Activated CD8-positive, alpha-beta memory T cell treated with anti-CD3 and anti-CD28 coated beads, Interleukin-2, amount 10 ng/mL, durations not matched to agents 7 days and 5 days (primary cell): ENCODE data around the gene GTPBP6. TPM values are rescaled to one million over a fixed set of nuclear protein-coding genes. Genes with fewer than 3 reads are reported as not detected.
"Not testable (repeated sequence)": the region's sequence is repeated elsewhere in the genome, so short reads cannot be mapped to it uniquely, and the experiment has no call there.

Experiments
- ATAC-seq: fragments of 150-1000 bp; cut with Tn5 transposase; one replicate; pipeline ENCODE4 v1.10.0; 2021; ENCODE audit warnings: moderate library complexity
- CTCF ChIA-PET: fragments of 350-600 bp; sonication (Branson Sonifier 250); formaldehyde crosslinking; loops from one replicate; lab custom pipeline; 2021; ENCODE audit warnings: antibody characterized with exemption; lab: Charles Lee
- DNase-seq: peaks from one replicate; pipeline ENCODE4 v3.0.0-alpha.2; 2020
- H3K27ac Mint-ChIP-seq: one replicate; pipeline ENCODE4 v1.8.0; 2021; ENCODE audit warnings: mild to moderate bottlenecking, mixed read lengths
- H3K27me3 Mint-ChIP-seq: one replicate; pipeline ENCODE4 v1.8.0; 2021; ENCODE audit warnings: mixed read lengths
- H3K36me3 Mint-ChIP-seq: one replicate; pipeline ENCODE4 v1.8.0; 2021; ENCODE audit warnings: mild to moderate bottlenecking, mixed read lengths
- H3K4me1 Mint-ChIP-seq: one replicate; pipeline ENCODE4 v1.8.0; 2021; ENCODE audit warnings: mixed read lengths
- H3K4me3 Mint-ChIP-seq: one replicate; pipeline ENCODE4 v1.8.0; 2021; ENCODE audit warnings: mild to moderate bottlenecking, moderate library complexity, mixed read lengths
- H3K9me3 Mint-ChIP-seq: one replicate; pipeline ENCODE4 v1.8.0; 2022; ENCODE audit warnings: low read depth, mixed read lengths
- total RNA-seq, 2 experiments: library from RNA; stranded (reverse); gene quantifications; one replicate each; pipeline ENCODE4 v1.2.3, GENCODE V29; 2021

GTPBP6 gene
- total RNA-seq, 2 experiments from 2014 or later = 53.2 to 57.2 TPM

DNA sequence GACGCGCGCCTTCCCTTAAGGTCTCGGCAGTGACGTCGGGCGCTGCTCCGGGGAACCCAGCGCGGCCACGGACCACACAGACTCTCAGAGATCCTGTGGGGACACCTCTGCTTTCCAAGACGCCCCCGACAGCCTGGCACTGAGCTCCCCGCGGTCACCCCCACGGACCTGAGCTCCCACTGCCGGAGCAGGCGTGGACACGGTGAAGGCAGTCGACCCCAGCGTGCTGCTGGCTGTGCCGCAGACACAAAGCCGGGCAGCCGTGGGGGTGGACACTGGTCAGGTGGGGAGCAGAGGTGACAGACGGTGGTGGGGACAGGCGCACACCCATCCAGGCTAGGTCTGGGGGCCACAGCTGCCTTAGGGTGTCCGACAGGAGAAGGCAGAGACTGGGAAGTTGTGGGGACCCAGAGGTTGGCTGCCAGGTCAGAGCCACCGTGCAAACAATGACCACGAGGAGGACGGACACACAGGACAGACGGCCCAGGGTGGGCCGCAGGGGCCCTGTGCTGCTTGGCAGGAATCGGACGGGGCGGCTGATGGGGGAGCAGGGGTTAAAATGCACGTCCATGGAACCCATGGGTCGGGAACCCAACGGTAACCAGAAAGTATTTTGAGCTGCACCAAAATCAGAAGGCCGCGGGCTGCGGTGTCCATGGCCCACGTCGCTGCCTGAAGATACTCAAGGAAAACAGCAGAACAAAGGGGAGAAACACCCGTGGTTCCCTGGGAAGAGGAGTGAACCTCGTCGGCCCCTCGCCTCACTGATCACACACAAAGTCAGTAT lies 16.6 kb upstream of the GTPBP6 start:
- DNase-seq (no peak), ATAC-seq (no peak)
- no peak overlapping the region for H3K4me3 Mint-ChIP-seq
- no peaks in the 10 kb centered on the region for H3K4me1 Mint-ChIP-seq
- H3K27ac Mint-ChIP-seq = no peak overlapping the region
- H3K9me3 Mint-ChIP-seq = peaks cover 2% of the 10 kb centered on the region
- CTCF ChIA-PET = no interaction called here
- no peaks in the 10 kb centered on the region for H3K27me3 Mint-ChIP-seq
- H3K36me3 Mint-ChIP-seq = peaks cover 29% of the 10 kb centered on the region

- CTCF ChIA-PET = no interaction called here
- ATAC-seq (no peak), DNase-seq (no peak)
- no peaks in the 10 kb centered on the region for H3K4me1 Mint-ChIP-seq
- peaks cover 2% of the 10 kb centered on the region for H3K9me3 Mint-ChIP-seq
- no peaks in the 10 kb centered on the region for H3K27me3 Mint-ChIP-seq
- no peak overlapping the region for H3K27ac Mint-ChIP-seq
- H3K4me3 Mint-ChIP-seq = no peak overlapping the region
- H3K36me3 Mint-ChIP-seq = peaks cover 29% of the 10 kb centered on the region
Measured at GRCh38 chrX:334331-334891, 15.8 kb upstream of the GTPBP6 start.

DNA sequence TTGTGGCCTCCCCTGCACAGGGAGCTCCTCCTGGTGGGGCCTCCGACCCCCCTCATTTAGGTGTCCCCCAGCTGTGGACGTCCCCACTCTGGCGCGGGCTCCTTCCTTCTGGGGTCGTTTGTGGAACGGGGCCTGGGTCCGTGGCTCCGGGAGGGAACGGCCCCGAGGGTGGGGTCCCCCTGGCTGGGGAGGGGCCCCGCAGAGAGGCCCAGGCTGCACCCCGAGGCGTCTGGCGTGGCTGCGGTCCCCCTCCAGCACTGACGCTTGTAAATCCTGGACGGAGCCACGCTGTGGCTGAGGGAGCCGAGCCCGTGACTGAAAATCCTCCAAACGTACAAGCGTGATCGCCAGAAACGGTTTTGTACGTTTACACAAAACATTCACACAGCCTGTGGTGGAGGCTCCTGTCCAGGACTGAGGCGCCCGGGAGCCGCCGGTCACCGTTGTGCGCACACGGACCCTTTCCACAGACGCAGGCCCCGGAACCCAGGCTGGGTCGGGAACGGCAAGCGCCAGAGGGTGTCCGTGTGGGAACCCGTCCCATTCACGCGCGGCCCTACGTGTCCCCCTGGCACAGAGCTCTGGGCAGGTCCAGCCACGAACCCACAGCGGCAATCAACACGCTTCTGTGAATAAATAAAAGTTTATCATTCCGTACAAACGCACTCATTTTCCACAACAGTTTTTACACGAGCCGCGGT lies 15.2 kb upstream of the GTPBP6 start:
- Mint-ChIP-seq H3K9me3 (peaks cover 2% of the 10 kb centered on the region), H3K36me3 (peaks cover 26% of the 10 kb centered on the region), H3K27ac (no peak overlapping the region), H3K4me3 (no peak overlapping the region), H3K4me1 (no peaks in the 10 kb centered on the region), H3K27me3 (no peaks in the 10 kb centered on the region)
- CTCF ChIA-PET = no interaction called here
- no peak for ATAC-seq
- no peak for DNase-seq

DNA sequence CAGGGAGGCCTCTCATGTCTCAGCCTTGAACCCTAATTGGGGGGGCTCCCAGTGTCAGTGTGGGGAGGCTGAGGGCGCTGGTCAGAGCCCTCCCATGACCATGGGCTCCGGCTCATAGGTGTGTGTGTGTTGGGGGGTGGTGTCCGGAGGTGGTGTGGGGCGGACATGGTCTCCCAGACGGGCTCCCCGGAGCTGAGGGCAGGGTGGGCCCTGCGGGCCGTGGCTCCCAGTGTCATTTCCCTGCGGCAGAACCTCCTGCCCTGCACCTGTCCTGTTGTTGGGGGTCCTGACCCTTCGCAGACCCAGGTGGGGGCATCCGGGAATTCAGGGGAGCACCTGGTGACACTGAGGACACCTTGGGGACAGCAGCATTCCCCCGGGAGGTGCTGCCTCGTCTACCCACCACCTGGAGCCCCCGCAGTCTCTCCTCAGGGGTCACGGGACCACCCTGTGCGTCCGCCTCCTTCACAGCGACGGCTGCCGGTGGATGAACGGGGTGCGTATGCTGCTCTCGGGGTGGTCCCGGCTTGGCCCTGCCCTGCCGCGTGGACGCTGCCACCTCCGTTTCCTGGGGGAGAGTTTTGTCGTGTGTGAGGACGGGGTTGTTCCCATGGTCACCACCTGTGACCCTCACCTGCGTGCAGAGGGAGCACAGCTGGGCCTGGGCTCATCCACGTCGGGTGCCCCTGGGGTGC lies 14.5 kb upstream of the GTPBP6 start:
- Mint-ChIP-seq H3K4me1 (no peaks in the 10 kb centered on the region), H3K4me3 (no peak overlapping the region), H3K27ac (no peak overlapping the region), H3K9me3 (peaks cover 2% of the 10 kb centered on the region), H3K36me3 (peaks cover 19% of the 10 kb centered on the region), H3K27me3 (no peaks in the 10 kb centered on the region)
- ATAC-seq (no peak), DNase-seq (no peak)
- CTCF ChIA-PET = no interaction called here

GRCh38 chrX:332496-332860 lies 13.9 kb upstream of the GTPBP6 start:
- H3K4me3 Mint-ChIP-seq = no peak overlapping the region
- H3K27ac Mint-ChIP-seq = no peak overlapping the region
- H3K27me3 Mint-ChIP-seq = no peaks in the 10 kb centered on the region
- CTCF ChIA-PET = no interaction called here
- peaks cover 2% of the 10 kb centered on the region for H3K9me3 Mint-ChIP-seq
- ATAC-seq (no peak), DNase-seq (no peak)
- H3K4me1 Mint-ChIP-seq = no peaks in the 10 kb centered on the region
- peaks cover 14% of the 10 kb centered on the region for H3K36me3 Mint-ChIP-seq

DNA sequence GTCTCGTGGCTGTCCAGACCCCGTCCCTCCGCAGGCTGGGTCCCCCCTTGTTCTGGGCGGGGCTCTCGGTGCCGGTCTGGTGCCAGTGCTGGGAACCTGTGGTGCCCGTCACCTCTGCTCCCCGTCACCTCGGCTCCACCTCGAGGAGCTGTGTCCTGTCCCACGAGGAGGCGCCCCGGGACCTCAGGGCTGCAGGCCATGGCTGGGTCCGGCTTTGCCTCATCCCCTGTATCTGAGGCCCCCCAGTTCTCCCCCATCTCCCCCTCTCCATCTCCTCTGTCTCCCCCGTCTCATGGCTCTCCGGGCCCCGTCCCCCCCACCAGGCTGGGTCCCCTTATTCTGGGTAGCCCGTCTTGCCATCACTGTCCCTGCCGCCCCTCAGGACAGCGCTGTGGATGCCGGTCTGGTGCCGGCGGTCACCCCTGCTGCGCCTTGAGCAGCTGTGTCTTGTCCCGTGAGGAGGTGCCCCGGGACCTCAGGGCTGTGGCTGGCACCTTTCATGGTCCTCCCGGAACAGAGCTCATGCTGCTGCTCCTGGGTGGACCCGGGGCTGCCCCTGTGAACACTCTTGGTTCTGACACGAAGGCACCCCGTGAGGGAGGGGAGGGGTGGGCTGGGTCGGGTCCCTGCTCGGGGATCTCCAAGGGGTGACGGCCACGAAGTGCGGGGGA lies 13.4 kb upstream of the GTPBP6 start:
- DNase-seq (no peak), ATAC-seq (no peak)
- H3K27me3 Mint-ChIP-seq = no peaks in the 10 kb centered on the region
- no peaks in the 10 kb centered on the region for H3K4me1 Mint-ChIP-seq
- no peak overlapping the region for H3K27ac Mint-ChIP-seq
- peaks cover 10% of the 10 kb centered on the region for H3K36me3 Mint-ChIP-seq
- no peak overlapping the region for H3K4me3 Mint-ChIP-seq
- peaks cover 2% of the 10 kb centered on the region for H3K9me3 Mint-ChIP-seq
- CTCF ChIA-PET = no interaction called here

DNA sequence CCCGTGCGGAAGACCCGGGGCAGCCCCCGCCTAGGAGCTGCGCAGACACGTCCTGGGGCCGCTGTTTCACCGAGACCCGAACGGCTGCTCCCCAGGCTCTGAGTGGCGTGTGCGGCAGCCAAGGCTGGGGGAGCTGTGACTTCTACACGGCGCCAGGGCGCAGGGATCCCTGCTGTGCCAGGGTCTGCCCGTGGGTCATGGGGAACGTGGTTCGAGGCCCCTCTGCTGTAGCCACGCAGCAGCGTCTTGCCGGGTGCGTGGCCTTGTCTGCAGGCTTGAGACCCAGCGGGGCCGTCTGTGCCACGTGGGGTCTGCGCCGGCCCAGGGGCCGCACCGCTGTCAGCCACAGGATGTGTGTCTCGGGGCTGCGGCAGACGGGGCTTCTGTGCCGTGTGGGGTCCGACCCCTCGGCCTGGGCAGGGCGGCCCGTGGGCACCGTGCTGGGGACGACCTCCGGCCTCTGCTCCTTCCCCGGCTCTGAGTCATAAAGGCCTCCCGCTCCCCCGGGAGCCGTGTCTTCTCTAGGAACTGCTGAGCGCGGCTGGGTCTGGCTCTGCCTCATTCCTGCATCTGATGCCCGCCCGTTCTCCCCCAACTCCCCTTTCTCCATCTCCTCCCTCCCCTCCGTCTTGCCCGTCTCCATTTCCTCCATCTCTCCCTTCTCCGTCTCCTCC lies 12.7 kb upstream of the GTPBP6 start:
- Mint-ChIP-seq H3K27me3 (no peaks in the 10 kb centered on the region), H3K4me3 (no peak overlapping the region), H3K36me3 (peaks cover 5% of the 10 kb centered on the region), H3K9me3 (no peaks in the 10 kb centered on the region), H3K27ac (no peak overlapping the region), H3K4me1 (peaks cover 1% of the 10 kb centered on the region)
- DNase-seq (no peak), ATAC-seq (peak; percentile 52)
- CTCF ChIA-PET = no interaction called here

DNA sequence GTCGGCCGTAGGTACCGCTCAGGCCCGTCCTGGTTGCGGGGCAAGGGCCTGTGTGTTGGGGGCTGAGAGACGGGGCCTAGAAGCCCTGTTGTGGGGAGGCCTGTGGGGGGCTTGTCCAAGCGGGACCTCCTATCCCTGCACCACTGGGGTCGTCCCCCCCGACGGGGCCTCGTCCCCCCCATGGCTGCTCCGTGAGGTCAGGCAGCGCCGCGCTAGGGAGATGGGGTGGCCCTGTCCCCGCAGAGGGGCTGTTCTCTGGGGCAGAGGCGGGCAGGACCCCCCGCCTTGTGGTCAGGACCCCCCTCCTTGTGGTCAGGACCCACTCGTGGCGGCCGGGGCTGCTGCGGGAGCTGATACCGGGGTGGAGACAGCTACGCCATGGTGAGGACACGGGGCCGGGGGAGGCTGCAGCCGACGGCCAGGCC lies 12.1 kb upstream of the GTPBP6 start:
- Mint-ChIP-seq H3K4me3 (no peak overlapping the region), H3K9me3 (no peaks in the 10 kb centered on the region), H3K27me3 (no peaks in the 10 kb centered on the region), H3K27ac (no peak overlapping the region), H3K36me3 (peaks cover 2% of the 10 kb centered on the region), H3K4me1 (peaks cover 2% of the 10 kb centered on the region)
- DNase-seq (no peak), ATAC-seq (no peak)
- CTCF ChIA-PET = no interaction called here

GRCh38 chrX:330141-330725 lies 11.6 kb upstream of the GTPBP6 start:
- DNase-seq, H3K9me3 Mint-ChIP-seq, H3K4me3 Mint-ChIP-seq, H3K27me3 Mint-ChIP-seq, H3K27ac Mint-ChIP-seq, H3K36me3 Mint-ChIP-seq, H3K4me1 Mint-ChIP-seq, ATAC-seq, CTCF ChIA-PET: not testable (repeated sequence)

GRCh38 chrX:329291-329910 lies 10.8 kb upstream of the GTPBP6 start:
- Mint-ChIP-seq H3K4me1 (peaks cover 8% of the 10 kb centered on the region), H3K4me3 (no peak overlapping the region), H3K9me3 (no peaks in the 10 kb centered on the region), H3K27me3 (no peaks in the 10 kb centered on the region), H3K27ac (no peak overlapping the region), H3K36me3 (no peaks in the 10 kb centered on the region)
- ATAC-seq (no peak), DNase-seq (no peak)
- CTCF ChIA-PET = no interaction called here

GRCh38 chrX:327660-328126 lies 9.1 kb upstream of the GTPBP6 start:
- Mint-ChIP-seq H3K4me1 (peaks cover 23% of the 10 kb centered on the region), H3K27me3 (no peaks in the 10 kb centered on the region), H3K27ac (no peak overlapping the region), H3K36me3 (no peaks in the 10 kb centered on the region), H3K9me3 (no peaks in the 10 kb centered on the region), H3K4me3 (no peak overlapping the region)
- CTCF ChIA-PET = no interaction called here
- ATAC-seq = no peak
- DNase-seq = no peak

- H3K27ac Mint-ChIP-seq = peak overlapping the region; percentile 67
- ATAC-seq = peak; percentile 18
- H3K36me3 Mint-ChIP-seq = not testable (repeated sequence)
Measured at GRCh38 chrX:324664-325063, 6.1 kb upstream of the GTPBP6 start.

More at GRCh38 chrX:324664-325063, 6.1 kb upstream of the GTPBP6 start:
- H3K4me3 Mint-ChIP-seq, CTCF ChIA-PET, H3K27me3 Mint-ChIP-seq, H3K9me3 Mint-ChIP-seq: not testable (repeated sequence)
- DNase-seq = peak; percentile 70
- H3K4me1 Mint-ChIP-seq = peaks cover 34% of the 10 kb centered on the region
